GM21367 (cell line): ENCODE data around the gene ACVR2A.

ENCODE experiments used
- ATAC-seq: cut with Tn5 transposase; IDR thresholded peaks from one replicate; pipeline ENCODE4 v1.9.1; 2021; ENCODE audit not compliant: unreplicated experiment

Gene ACVR2A

GRCh38 chr2:147844697-147845410, at the start of gene ACVR2A:
Gene ACVR2A, plus strand, starts transcription at chr2:147845029. Its CDS starts 124 bp downstream, at chr2:147845153.
- ATAC-seq: peak; percentile 23

- ATAC-seq: no peak
Observed at GRCh38 chr2:147800316-147800715, 44.5 kb upstream of the ACVR2A start.

GRCh38 chr2:147806846-147807245, 38.0 kb upstream of the ACVR2A start:
- ATAC-seq: no peak

DNA sequence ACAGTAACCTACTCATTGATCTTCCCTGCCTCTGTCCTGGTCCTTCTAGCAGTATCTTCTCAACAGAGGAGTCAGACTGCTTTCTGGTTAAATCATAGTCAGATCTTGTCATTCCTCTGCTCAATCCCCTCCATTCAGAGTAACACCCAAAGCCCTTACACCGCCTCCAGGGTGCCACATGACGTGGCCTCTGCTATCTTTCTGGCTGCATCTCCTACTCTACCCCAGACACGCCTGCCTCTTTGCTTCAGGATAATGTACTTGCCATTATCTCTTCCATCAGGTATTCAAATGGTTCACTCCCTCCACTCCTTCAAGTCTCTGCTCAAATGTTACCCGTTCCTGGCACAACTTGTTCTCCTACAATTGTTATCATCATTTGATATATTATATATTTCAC, 36.3 kb upstream of the ACVR2A start:
- no peak for ATAC-seq

- no peak for ATAC-seq
Observed at GRCh38 chr2:147810883-147811765, 33.7 kb upstream of the ACVR2A start.

DNA sequence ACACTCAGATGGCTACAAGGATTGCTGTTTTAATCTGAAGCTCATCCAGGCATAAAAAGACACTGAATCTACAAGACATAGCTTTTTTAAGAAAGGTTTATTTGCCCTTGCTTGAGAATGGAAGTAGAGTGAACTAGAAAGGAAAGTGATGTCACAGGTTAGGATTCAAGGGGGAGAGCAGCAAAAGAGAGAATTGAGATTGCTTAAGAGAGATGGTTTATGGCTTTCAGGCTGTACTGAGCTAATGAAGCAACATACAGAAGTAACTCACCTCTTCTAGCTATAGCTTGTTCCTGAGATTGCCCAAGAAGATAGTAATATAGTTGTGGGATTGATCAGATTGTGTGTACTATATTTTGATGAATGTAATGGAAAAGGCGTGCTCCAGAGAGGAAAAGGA, 26.1 kb upstream of the ACVR2A start:
- ATAC-seq: no peak

- no peak for ATAC-seq
Observed at GRCh38 chr2:147824620-147825019, 20.2 kb upstream of the ACVR2A start.

DNA sequence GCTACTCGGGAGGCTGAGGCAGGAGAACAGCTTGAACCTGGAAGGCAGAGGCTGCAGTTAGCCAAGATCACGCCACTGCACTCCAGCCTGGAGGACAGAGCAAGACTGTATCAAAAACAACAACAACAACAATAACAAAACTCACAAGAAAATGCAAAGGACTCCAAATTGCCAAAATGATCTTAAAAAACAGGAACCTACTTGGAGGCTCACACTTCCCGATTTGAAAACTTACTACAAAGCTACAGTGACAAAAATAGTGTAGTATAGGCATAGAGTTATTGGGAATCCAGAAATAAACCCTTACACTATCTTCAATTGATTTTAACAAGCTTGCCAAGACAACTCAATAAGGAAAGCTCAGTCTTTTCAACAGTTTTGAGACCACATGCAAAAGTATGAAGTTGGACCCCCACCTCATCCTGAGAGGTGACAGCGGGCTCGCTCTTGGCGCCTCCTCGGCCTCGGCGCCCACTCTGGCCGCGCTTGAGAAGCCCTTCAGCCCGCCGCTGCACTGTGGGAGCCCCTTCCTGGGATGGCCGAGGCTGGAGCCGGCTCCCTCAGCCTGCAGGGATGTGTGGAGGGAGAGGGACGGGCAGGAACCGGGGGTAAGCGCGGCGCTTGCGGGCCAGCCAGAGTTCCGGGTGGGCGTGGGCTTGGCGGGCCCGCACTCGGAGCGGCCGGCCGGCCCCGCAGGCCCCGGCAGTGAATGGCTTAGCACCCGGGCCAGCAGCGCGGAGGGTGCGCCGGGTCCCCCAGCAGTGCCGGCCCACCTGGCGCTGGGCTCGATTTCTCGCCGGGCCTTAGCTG, 18.3 kb upstream of the ACVR2A start:
- no peak for ATAC-seq

- no peak for ATAC-seq
Observed at GRCh38 chr2:147827088-147827375, 17.8 kb upstream of the ACVR2A start.

GRCh38 chr2:147829106-147829505, 15.7 kb upstream of the ACVR2A start:
- no peak for ATAC-seq

GRCh38 chr2:147836099-147836498, 8.7 kb upstream of the ACVR2A start:
- no peak for ATAC-seq

DNA sequence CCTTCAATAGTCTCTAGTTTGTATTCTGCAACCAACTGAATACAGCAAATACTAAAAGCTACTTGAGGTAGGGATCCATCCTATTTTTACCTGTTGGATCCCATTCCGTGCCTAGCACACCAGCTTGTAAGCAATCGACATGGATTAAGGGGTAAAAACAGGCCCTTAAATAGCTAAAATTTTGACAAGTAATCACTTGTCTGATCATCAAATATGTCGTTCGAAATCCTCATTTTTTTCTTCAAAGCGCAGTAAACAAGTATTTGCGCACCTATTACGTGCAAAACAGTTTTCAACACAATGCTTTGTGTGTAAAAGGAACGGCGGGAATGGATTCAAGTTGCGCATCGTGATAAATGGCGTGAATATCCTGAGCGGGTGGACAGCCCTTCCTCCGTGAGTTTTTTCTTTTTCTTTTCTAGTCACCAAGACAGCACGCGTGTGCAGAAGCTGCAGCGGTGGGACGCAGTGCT, 1.4 kb upstream of the ACVR2A start:
- ATAC-seq: no peak

DNA sequence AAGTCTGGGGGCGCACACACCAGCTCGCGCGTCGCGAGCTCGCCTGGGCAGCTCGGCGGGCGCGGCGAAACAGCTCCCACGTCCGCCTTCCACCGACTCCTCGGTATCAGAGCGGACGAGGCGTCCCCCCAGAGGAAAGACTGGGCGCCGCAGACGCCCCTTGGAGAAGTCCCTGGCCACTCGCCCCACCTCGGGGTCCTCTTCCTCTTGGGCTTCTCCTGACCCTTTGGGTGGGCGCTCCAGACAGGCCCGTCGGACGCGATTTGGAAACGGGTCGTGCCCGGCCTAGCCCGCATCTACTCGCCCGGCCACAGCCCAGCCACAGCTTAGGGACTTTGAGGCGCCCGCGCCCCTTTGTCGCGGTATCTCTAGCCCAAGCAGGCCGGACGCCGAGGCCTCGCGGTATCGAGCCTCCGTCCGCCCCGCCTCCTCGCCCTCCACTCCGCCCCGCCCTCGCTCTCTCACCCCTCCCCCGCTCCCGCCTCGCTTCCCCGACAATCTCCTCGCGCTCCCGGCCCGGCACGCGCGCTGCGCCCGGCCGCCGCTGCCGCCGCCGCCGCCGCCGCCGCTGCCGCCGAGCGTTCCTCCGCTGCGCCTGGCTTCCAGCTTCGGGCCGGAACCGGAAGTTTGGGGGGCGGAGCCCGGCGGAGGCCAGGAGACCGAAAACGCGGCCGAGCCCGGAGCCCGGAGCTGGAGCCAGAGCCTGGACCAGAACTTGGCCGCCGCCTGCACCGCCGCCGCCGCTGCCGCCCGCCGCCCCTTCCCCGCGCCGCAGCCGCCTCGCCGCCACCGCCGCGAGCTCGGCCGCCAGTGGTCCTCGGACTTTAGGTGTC, 749 bp upstream of the ACVR2A start:
- peak; percentile 81 for ATAC-seq

DNA sequence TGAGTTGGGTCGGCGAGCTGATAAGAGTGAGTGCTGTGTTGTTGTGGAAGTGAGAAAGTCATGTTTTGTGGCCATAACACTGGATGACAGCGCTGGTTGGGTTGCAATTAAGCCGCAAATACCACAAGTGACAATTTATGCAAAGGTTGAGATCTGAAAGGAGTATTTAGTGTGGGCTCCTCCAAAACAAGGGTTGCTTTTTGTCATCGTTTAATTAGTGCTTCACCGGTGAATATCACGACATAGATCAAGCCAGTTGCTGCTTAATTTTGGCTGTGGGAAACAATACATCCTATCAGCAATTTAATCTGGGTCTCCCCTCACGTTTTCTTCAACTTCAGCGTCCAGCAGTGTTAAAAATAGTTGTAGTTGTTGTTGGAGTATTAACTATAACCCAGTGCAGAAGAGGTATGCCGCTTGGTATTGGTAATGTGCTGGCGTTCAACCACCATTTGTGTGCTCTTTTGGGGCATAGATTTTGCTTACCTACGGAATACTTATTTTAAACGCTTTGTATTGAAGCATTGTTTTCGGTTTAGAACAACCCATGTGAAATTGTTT, 662 bp downstream of the ACVR2A start:
- peak; percentile 42 for ATAC-seq

GRCh38 chr2:147846412-147847081, 1.7 kb downstream of the ACVR2A start:
- ATAC-seq: no peak

DNA sequence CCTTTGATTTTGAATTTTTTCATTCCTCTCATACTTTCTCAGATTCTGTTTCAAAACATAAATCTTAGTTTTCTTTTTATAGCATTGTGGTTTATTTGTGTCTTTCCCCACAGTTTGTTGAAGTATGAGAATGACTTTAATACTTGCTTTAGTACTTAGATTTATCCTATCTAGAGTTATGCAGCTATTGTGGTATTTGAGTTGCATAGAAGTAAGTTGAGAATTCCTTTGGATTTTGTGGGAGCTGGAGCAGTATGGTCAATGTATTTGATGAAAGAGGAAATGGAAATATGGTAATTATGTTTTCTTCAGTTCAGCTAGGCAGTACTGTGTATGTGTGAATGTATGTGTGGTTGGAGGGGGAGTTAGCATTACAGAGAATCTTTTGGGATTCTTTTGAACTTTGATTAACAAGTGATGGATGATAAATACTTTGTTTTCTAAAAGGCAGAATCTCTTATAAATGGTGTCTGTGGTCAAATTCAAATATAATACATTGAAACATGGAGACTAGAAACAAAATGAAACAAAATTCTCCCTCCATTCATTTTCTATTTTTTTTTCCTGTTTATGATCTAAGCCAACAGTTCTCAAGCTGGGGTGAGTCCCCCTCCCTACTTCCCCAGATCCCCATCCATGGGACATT, 3.0 kb downstream of the ACVR2A start:
- ATAC-seq: no peak

DNA sequence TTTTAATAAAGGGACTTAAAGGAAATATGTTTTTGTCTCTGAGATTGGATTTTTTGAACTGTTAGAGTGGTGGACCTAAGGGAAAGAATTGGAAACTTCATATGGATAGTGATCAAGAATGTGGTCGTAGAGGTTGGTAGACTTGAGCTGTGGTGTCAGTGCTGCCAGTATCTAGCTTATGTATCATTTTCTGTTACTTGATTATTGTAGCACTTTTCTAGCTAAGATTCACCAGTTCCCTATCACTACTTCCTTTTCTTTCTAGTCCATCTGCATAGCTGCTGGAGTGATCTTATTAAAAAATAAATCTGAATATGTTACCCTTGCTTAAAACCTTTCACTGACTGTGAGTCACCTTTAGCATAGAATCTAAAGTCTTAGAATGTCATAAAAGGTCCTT, 6.0 kb downstream of the ACVR2A start:
- no peak for ATAC-seq

DNA sequence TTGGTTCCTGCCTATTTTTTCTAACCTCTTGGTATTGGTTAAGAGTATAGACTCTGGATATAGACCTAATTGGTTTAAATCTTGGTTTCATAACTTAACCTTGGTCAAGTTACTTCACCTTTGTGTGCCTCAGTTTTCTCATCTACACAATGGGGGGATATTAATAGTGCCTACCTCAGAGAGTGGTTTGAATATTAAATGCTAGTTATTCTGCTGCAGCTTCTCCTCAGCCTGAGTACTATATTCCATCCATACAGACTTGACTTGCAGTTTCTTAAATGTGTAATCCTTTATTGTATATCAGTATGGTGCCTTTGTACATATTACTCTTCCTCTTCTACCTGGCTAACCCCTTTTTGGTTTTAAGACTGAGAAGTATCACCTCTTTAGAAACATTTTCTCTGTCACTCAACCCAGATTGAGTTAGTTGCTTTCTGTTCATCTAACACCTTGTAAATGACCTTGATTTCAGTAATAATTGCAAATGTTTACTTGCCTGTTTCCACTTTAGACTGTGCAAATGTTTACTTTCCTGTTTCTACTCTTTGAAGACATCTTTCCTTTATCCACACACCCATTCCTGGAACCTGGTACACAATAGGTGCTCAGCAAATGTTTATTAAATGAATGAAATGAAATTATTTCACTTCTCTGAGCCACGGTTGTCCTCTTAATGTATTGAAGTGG, 6.6 kb downstream of the ACVR2A start:
- no peak for ATAC-seq
